HG03439 (cell line): ENCODE data around the gene SPIRE1.

ENCODE experiments used
- ATAC-seq: cut with Tn5 transposase; IDR thresholded peaks from one replicate; pipeline ENCODE4 v1.9.1; 2021; ENCODE audit warnings: mild to moderate bottlenecking, moderate library complexity; ENCODE audit not compliant: unreplicated experiment

Gene SPIRE1

GRCh38 chr18:12456441-12456840, 201.5 kb downstream of the SPIRE1 start:
- no peak for ATAC-seq

GRCh38 chr18:12455496-12455895, 202.4 kb downstream of the SPIRE1 start:
- ATAC-seq = no peak

GRCh38 chr18:12452784-12453183, 205.1 kb downstream of the SPIRE1 start:
- no peak for ATAC-seq

GRCh38 chr18:12451428-12451827, 206.5 kb downstream of the SPIRE1 start:
- ATAC-seq = no peak

- ATAC-seq = no peak
Observed at GRCh38 chr18:12449051-12449785, 208.7 kb downstream of the SPIRE1 start.

GRCh38 chr18:12445554-12445953, 212.4 kb downstream of the SPIRE1 start:
- ATAC-seq = no peak

- no peak for ATAC-seq
Observed at GRCh38 chr18:12443551-12443950, 214.4 kb downstream of the SPIRE1 start.

GRCh38 chr18:12442946-12443345, 215.0 kb downstream of the SPIRE1 start:
- ATAC-seq = no peak

GRCh38 chr18:12441475-12442034, 216.4 kb downstream of the SPIRE1 start:
- ATAC-seq = no peak

- no peak for ATAC-seq
Observed at GRCh38 chr18:12438257-12438656, 219.7 kb downstream of the SPIRE1 start.

- no peak for ATAC-seq
Observed at GRCh38 chr18:12435867-12436266, 222.0 kb downstream of the SPIRE1 start.

GRCh38 chr18:12434541-12434929, 223.4 kb downstream of the SPIRE1 start:
- no peak for ATAC-seq

GRCh38 chr18:12433829-12434540, 223.9 kb downstream of the SPIRE1 start:
- no peak for ATAC-seq

- ATAC-seq = no peak
Observed at GRCh38 chr18:12432881-12433280, 225.0 kb downstream of the SPIRE1 start.

- ATAC-seq = no peak
Observed at GRCh38 chr18:12432196-12432595, 225.7 kb downstream of the SPIRE1 start.

GRCh38 chr18:12431561-12431960, 226.3 kb downstream of the SPIRE1 start:
- ATAC-seq = no peak

- no peak for ATAC-seq
Observed at GRCh38 chr18:12430137-12430990, 227.5 kb downstream of the SPIRE1 start.

- no peak for ATAC-seq
Observed at GRCh38 chr18:12429556-12429955, 228.4 kb downstream of the SPIRE1 start.

- ATAC-seq = no peak
Observed at GRCh38 chr18:12428923-12429322, 229.0 kb downstream of the SPIRE1 start.

- ATAC-seq = no peak
Observed at GRCh38 chr18:12426924-12427323, 231.0 kb downstream of the SPIRE1 start.

- no peak for ATAC-seq
Observed at GRCh38 chr18:12424252-12424651, 233.7 kb downstream of the SPIRE1 start.
